Calu3 (cell line): Measurements from ENCODE around the gene ABCA8. TPM values are rescaled to one million over a fixed set of nuclear protein-coding genes. Genes with fewer than 3 reads are reported as not detected.

ENCODE experiments used
- BruUV-seq: library from RNA; stranded (reverse); fragments of 400-500 nt; replicated peaks from 2 replicates; lab custom pipeline; 2021; lab: Mats Ljungman, UMichigan
- CTCF ChIA-PET: fragments of 300-600 bp; sonication (Branson Sonifier 250); formaldehyde crosslinking; loops from one replicate; lab custom pipeline; 2022; ENCODE audit warnings: antibody characterized with exemption; lab: Charles Lee
- DNase-seq: peaks from one replicate; pipeline ENCODE4 v3.0.0; 2022
- H3K27ac Mint-ChIP-seq: one replicate; pipeline ENCODE4 v1.8.0; 2022; ENCODE audit warnings: mixed read lengths; ENCODE audit not compliant: unreplicated experiment
- H3K27me3 Mint-ChIP-seq: one replicate; pipeline ENCODE4 v1.8.0; 2022; ENCODE audit warnings: mixed read lengths; ENCODE audit not compliant: unreplicated experiment
- H3K36me3 Mint-ChIP-seq: one replicate; pipeline ENCODE4 v1.8.0; 2022; ENCODE audit warnings: mild to moderate bottlenecking, moderate library complexity, mixed read lengths; ENCODE audit not compliant: insufficient read depth, unreplicated experiment
- H3K4me1 Mint-ChIP-seq: one replicate; pipeline ENCODE4 v1.8.0; 2022; ENCODE audit warnings: mild to moderate bottlenecking, low read depth, mixed read lengths; ENCODE audit not compliant: unreplicated experiment
- H3K4me3 Mint-ChIP-seq: one replicate; pipeline ENCODE4 v1.8.0; 2022; ENCODE audit warnings: mild to moderate bottlenecking, low read depth, moderate library complexity, mixed read lengths; ENCODE audit not compliant: unreplicated experiment
- H3K9me3 Mint-ChIP-seq: one replicate; pipeline ENCODE4 v1.8.0; 2022; ENCODE audit warnings: low read depth, mixed read lengths; ENCODE audit not compliant: unreplicated experiment
- CTCF ChIP-seq: fragments of 200-600 bp; IDR thresholded peaks from one replicate; pipeline ENCODE4 v1.8.0; 2022; ENCODE audit warnings: antibody characterized with exemption; ENCODE audit not compliant: unreplicated experiment
- intact Hi-C: fragments of 100-400 bp; cut with micrococcal nuclease; formaldehyde crosslinking; loops from one replicate; pipeline ENCODE4 v1.10.0; 2022; ENCODE audit not compliant: unreplicated experiment
- total RNA-seq: library from RNA; stranded (reverse); gene quantifications from 2 replicates; pipeline ENCODE4 v1.2.3, GENCODE V29; 2022

ABCA8 gene
- total RNA-seq, 1 experiment from 2014 or later = not detected

- Mint-ChIP-seq H3K9me3 (no peaks in the 10 kb centered on the region), H3K27me3 (no peaks in the 10 kb centered on the region), H3K4me1 (peaks cover 9% of the 10 kb centered on the region), H3K36me3 (peaks cover 6% of the 10 kb centered on the region), H3K27ac (no peak overlapping the region), H3K4me3 (no peak overlapping the region)
- CTCF ChIA-PET = no interaction called here
- DNase-seq = no peak
- BruUV-seq = no TSS peak
- no peak for TF ChIP-seq CTCF
- intact Hi-C loops = no loop called here
These were observed 44.3 kb downstream of the ABCA8 start for GRCh38 chr17:68910789-68911431.

GRCh38 chr17:68910251-68910705 is 44.9 kb downstream of the ABCA8 start:
- no TSS peak for BruUV-seq
- Mint-ChIP-seq H3K27ac (no peak overlapping the region), H3K27me3 (no peaks in the 10 kb centered on the region), H3K9me3 (no peaks in the 10 kb centered on the region), H3K4me3 (no peak overlapping the region), H3K4me1 (peaks cover 9% of the 10 kb centered on the region), H3K36me3 (peaks cover 6% of the 10 kb centered on the region)
- TF ChIP-seq CTCF = no peak
- no peak for DNase-seq
- CTCF ChIA-PET = no interaction called here
- intact Hi-C loops = no loop called here

GRCh38 chr17:68909066-68909465 is 46.1 kb downstream of the ABCA8 start:
- intact Hi-C loops = loop anchor here (5.0 to 10.0 kb wide), 2 partner anchors 132 to 326 kb away; no protein-coding TSS in a partner anchor
- no peak for TF ChIP-seq CTCF
- H3K4me1 Mint-ChIP-seq = peaks cover 9% of the 10 kb centered on the region
- no peaks in the 10 kb centered on the region for H3K9me3 Mint-ChIP-seq
- H3K36me3 Mint-ChIP-seq = peaks cover 6% of the 10 kb centered on the region
- CTCF ChIA-PET = no interaction called here
- peak; percentile 18 for DNase-seq
- H3K27me3 Mint-ChIP-seq = no peaks in the 10 kb centered on the region
- H3K4me3 Mint-ChIP-seq = no peak overlapping the region
- no TSS peak for BruUV-seq
- peak overlapping the region; percentile 86 for H3K27ac Mint-ChIP-seq

GRCh38 chr17:68908045-68908444 is 47.1 kb downstream of the ABCA8 start:
- H3K9me3 Mint-ChIP-seq = no peaks in the 10 kb centered on the region
- H3K27me3 Mint-ChIP-seq = no peaks in the 10 kb centered on the region
- DNase-seq = no peak
- BruUV-seq = no TSS peak
- H3K4me1 Mint-ChIP-seq = peaks cover 9% of the 10 kb centered on the region
- TF ChIP-seq CTCF = no peak
- intact Hi-C loops = loop anchor here (5.0 to 10.0 kb wide), 2 partner anchors 131 to 327 kb away; no protein-coding TSS in a partner anchor
- H3K4me3 Mint-ChIP-seq = no peak overlapping the region
- H3K36me3 Mint-ChIP-seq = peaks cover 6% of the 10 kb centered on the region
- H3K27ac Mint-ChIP-seq = no peak overlapping the region
- CTCF ChIA-PET = no interaction called here
